ENCODE measurements around the gene FADS1.

GRCh38 chr11:61763930-61764605 lies 52.7 kb downstream of the FADS1 start:
- TF ChIP-seq POLR2A (IDR thresholded peaks at IDR 0.05) (no peak), CTCF (IDR thresholded peaks at IDR 0.05) (no peak)
